ENCODE results near the gene DNM1L. TPM values are rescaled to one million over a fixed set of nuclear protein-coding genes. Genes with fewer than 3 reads are reported as not detected.
"Not testable (repeated sequence)": the region's sequence is repeated elsewhere in the genome, so short reads cannot be mapped to it uniquely, and the experiment has no call there.

DNM1L gene
- total RNA-seq, 2 experiments from 2014 or later = 60.7 to 60.9 TPM

GRCh38 chr12:32671930-32672780 lies 6.9 kb upstream of the DNM1L start:
- H3K27me3 Mint-ChIP-seq = peaks cover 2% of the 10 kb centered on the region
- peaks cover 3% of the 10 kb centered on the region for H3K9me3 Mint-ChIP-seq
- no peak overlapping the region for H3K27ac Mint-ChIP-seq
- DNase-seq = peak; percentile 49
- no peaks in the 10 kb centered on the region for H3K4me1 Mint-ChIP-seq
- ChIA-PET POLR2A (no interaction called here), CTCF (interaction anchor here (0.6 to 1.0 kb wide), 5 partner anchors 9 to 1260 kb away, joined by 3 to 4 read pairs (median 3); partner anchors contain the start of gene YARS2)
- no peak overlapping the region for H3K4me3 Mint-ChIP-seq
- H3K36me3 Mint-ChIP-seq (ENCODE audit: low read depth) = no peaks in the 10 kb centered on the region

DNA sequence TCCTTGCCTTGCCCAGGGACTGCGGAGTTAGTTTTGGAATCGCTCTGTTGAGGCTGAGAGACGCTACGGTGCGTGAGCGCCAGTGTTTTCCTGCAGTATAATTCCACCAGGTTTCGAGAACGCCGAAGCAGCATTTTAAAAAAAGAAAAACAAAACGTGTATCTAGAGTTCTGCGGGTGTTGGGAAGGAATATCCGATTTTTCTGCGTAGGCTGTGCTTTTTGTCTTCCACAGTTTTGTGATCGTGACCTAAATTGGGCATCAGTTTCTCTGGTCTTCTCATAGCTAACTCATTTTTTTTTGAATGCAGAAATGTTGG lies 778 bp downstream of the DNM1L start:
- Mint-ChIP-seq H3K9me3 (no peaks in the 10 kb centered on the region), H3K4me3 (peak overlapping the region; percentile 93), H3K27ac (peak overlapping the region; percentile 91), H3K27me3 (no peaks in the 10 kb centered on the region), H3K36me3 (ENCODE audit: low read depth) (peaks cover 4% of the 10 kb centered on the region), H3K4me1 (peaks cover 26% of the 10 kb centered on the region)
- ChIA-PET CTCF (no interaction called here), POLR2A (no interaction called here)
- DNase-seq = no peak

DNA sequence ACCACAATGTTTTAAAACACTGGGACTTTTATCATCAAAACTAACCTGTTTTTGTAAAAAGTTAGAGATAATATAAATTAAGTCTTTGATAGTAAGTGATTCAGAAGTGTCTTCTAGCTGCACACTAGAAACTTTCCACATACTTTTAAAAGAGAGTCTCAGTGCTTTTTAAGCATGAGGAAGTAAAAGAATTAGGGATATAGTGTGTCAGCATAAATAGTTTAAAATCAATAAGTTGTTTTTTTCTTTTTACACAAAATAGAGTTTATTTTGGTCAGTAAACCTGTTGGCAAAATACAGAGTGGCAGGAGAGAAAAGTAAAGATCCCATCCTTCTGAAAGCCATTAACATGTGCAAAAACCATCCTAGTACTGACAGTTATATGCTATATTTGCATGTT lies 1.7 kb downstream of the DNM1L start:
- no peaks in the 10 kb centered on the region for H3K27me3 Mint-ChIP-seq
- CTCF ChIA-PET = no interaction called here
- no peaks in the 10 kb centered on the region for H3K9me3 Mint-ChIP-seq
- no peak overlapping the region for H3K27ac Mint-ChIP-seq
- no peak for DNase-seq
- POLR2A ChIA-PET = no interaction called here
- peaks cover 8% of the 10 kb centered on the region for H3K36me3 Mint-ChIP-seq (ENCODE audit: low read depth)
- H3K4me3 Mint-ChIP-seq = peak overlapping the region; percentile 93
- H3K4me1 Mint-ChIP-seq = peaks cover 26% of the 10 kb centered on the region

DNA sequence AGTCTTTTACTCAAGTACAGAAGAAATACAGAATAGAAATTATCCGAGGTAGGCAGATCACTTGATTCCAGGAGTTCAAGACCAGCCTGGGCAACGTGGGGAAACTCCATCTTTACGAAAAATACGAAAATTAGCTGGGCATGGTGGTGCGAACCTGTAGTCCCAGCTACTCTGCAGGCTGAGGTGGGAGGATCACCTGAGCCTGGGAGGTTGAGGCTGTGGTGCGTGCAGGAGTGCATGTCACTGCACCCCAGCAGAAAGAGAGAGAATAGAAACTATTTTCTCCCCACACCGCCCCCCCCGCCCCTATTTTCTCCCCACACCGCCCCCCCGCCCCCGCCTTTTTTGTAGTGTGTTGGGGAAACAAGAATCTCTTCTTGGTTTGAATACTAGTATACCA lies 2.2 kb downstream of the DNM1L start:
- Mint-ChIP-seq H3K36me3 (ENCODE audit: low read depth) (peaks cover 9% of the 10 kb centered on the region), H3K4me1 (peaks cover 27% of the 10 kb centered on the region), H3K9me3 (no peaks in the 10 kb centered on the region), H3K4me3 (no peak overlapping the region), H3K27me3 (no peaks in the 10 kb centered on the region), H3K27ac (no peak overlapping the region)
- ChIA-PET CTCF (interaction anchor here (0.6 kb wide), 1 partner anchor 392 kb away, joined by 4 read pairs; no protein-coding TSS in a partner anchor), POLR2A (no interaction called here)
- DNase-seq = no peak

GRCh38 chr12:32686340-32686739 lies 7.2 kb downstream of the DNM1L start:
- H3K9me3 Mint-ChIP-seq = no peaks in the 10 kb centered on the region
- ChIA-PET CTCF (interaction anchor here (1.1 kb wide), 1 partner anchor 38 kb away, joined by 4 read pairs; no protein-coding TSS in a partner anchor), POLR2A (no interaction called here)
- H3K27ac Mint-ChIP-seq = no peak overlapping the region
- DNase-seq = no peak
- no peaks in the 10 kb centered on the region for H3K27me3 Mint-ChIP-seq
- H3K36me3 Mint-ChIP-seq (ENCODE audit: low read depth) = peaks cover 32% of the 10 kb centered on the region
- H3K4me1 Mint-ChIP-seq = peaks cover 16% of the 10 kb centered on the region
- H3K4me3 Mint-ChIP-seq = no peak overlapping the region

- ChIA-PET CTCF (interaction anchor here (0.6 to 1.6 kb wide), 3 partner anchors 10 to 17 kb away, joined by 3 read pairs; no protein-coding TSS in a partner anchor), POLR2A (no interaction called here)
- H3K27me3 Mint-ChIP-seq = no peaks in the 10 kb centered on the region
- no peaks in the 10 kb centered on the region for H3K9me3 Mint-ChIP-seq
- H3K27ac Mint-ChIP-seq = no peak overlapping the region
- H3K4me3 Mint-ChIP-seq = no peak overlapping the region
- no peak for DNase-seq
- peaks cover 38% of the 10 kb centered on the region for H3K36me3 Mint-ChIP-seq (ENCODE audit: low read depth)
- peaks cover 23% of the 10 kb centered on the region for H3K4me1 Mint-ChIP-seq
These were observed 9.7 kb downstream of the DNM1L start for GRCh38 chr12:32688786-32689185.

DNA sequence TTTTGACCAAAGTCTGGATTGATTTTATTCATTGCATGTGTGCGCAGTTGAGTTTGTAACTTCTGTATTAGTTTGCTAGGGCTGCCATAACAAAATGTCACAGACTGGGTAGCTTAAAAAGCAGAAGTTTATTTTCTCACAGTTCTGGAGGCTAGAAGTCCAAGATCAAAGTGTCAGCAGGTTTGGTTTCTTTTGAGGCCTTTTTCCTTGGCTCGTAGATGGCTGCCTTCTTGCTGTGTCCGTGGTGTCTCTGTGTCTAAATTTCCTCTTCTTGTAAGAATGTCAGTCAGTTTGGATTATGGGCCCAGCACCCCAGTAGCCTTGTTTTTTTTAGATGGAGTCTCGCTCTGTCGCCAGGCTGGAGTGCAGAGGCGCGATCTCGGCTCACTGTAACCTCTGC lies 11.8 kb downstream of the DNM1L start:
- peaks cover 47% of the 10 kb centered on the region for H3K36me3 Mint-ChIP-seq (ENCODE audit: low read depth)
- H3K9me3 Mint-ChIP-seq = peaks cover 5% of the 10 kb centered on the region
- no peak overlapping the region for H3K4me3 Mint-ChIP-seq
- no peaks in the 10 kb centered on the region for H3K27me3 Mint-ChIP-seq
- no peak overlapping the region for H3K27ac Mint-ChIP-seq
- POLR2A ChIA-PET = interaction anchor here (0.6 kb wide), 1 partner anchor 109 kb away, joined by 3 read pairs; no protein-coding TSS in a partner anchor
- CTCF ChIA-PET = no interaction called here
- no peak for DNase-seq
- peaks cover 25% of the 10 kb centered on the region for H3K4me1 Mint-ChIP-seq

GRCh38 chr12:32692358-32692757 lies 13.3 kb downstream of the DNM1L start:
- ChIA-PET POLR2A (no interaction called here), CTCF (no interaction called here)
- Mint-ChIP-seq H3K36me3 (ENCODE audit: low read depth) (peaks cover 41% of the 10 kb centered on the region), H3K27ac (no peak overlapping the region), H3K4me3 (no peak overlapping the region), H3K9me3 (peaks cover 6% of the 10 kb centered on the region), H3K4me1 (peaks cover 25% of the 10 kb centered on the region), H3K27me3 (no peaks in the 10 kb centered on the region)
- no peak for DNase-seq

DNA sequence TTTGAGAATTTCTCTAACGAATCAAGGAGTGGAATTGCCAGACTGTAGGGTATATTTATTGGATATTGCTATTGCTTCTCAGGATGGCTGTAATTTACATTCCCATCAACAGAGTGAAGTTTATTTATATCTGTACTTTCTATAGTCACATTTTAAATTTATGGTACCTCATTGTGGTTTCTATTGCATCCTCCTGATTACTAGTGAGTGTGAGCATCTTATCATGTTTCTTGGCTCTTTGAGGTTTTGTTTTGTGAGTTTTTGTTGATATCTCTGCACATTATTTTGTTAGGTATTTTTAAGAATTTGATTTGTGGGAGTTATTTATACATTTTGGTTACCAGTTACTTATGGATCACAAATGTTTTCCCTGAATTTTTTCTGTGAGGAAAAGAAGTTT lies 13.9 kb downstream of the DNM1L start:
- H3K27me3 Mint-ChIP-seq = no peaks in the 10 kb centered on the region
- no peak for DNase-seq
- no peak overlapping the region for H3K27ac Mint-ChIP-seq
- no peak overlapping the region for H3K4me3 Mint-ChIP-seq
- ChIA-PET CTCF (no interaction called here), POLR2A (no interaction called here)
- peaks cover 40% of the 10 kb centered on the region for H3K36me3 Mint-ChIP-seq (ENCODE audit: low read depth)
- H3K9me3 Mint-ChIP-seq = peaks cover 6% of the 10 kb centered on the region
- H3K4me1 Mint-ChIP-seq = peaks cover 28% of the 10 kb centered on the region

GRCh38 chr12:32695787-32696186 lies 16.7 kb downstream of the DNM1L start:
- H3K4me1 Mint-ChIP-seq = peaks cover 30% of the 10 kb centered on the region
- POLR2A ChIA-PET = no interaction called here
- H3K4me3 Mint-ChIP-seq = no peak overlapping the region
- CTCF ChIA-PET = interaction anchor here (0.6 to 1.0 kb wide), 2 partner anchors 23 to 50 kb away, joined by 3 read pairs; no protein-coding TSS in a partner anchor
- DNase-seq = no peak
- H3K9me3 Mint-ChIP-seq = peaks cover 6% of the 10 kb centered on the region
- H3K27me3 Mint-ChIP-seq = no peaks in the 10 kb centered on the region
- H3K36me3 Mint-ChIP-seq (ENCODE audit: low read depth) = peaks cover 30% of the 10 kb centered on the region
- H3K27ac Mint-ChIP-seq = no peak overlapping the region

- no peaks in the 10 kb centered on the region for H3K27me3 Mint-ChIP-seq
- ChIA-PET POLR2A (no interaction called here), CTCF (no interaction called here)
- peaks cover 28% of the 10 kb centered on the region for H3K36me3 Mint-ChIP-seq (ENCODE audit: low read depth)
- DNase-seq = no peak
- no peak overlapping the region for H3K27ac Mint-ChIP-seq
- H3K4me3 Mint-ChIP-seq = no peak overlapping the region
- H3K4me1 Mint-ChIP-seq = peaks cover 22% of the 10 kb centered on the region
- peaks cover 6% of the 10 kb centered on the region for H3K9me3 Mint-ChIP-seq
These were observed 18.3 kb downstream of the DNM1L start for GRCh38 chr12:32697445-32697844.

DNA sequence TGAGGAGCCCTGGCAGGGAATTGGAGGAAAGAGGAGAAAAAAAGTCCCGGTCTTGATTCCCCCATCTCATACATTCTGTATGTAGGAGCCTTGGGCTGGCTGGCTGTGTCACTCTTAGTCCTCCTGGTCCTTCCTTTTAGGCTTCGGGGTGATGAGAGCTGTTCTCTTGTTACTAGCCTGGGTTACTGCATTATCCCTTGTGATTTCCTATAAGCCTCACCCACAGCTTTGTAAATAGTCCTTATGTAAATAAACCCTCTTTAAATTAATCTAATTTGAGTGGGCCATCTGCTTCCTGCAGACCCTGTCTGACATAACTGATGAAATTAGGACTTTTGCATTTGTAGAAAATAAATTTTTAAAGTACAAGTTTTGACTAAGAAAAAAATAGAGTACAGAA lies 19.2 kb downstream of the DNM1L start:
- CTCF ChIA-PET = interaction anchor here (0.8 kb wide), 2 partner anchors 8 to 20 kb away, joined by 3 to 4 read pairs; no protein-coding TSS in a partner anchor
- Mint-ChIP-seq H3K27me3 (no peaks in the 10 kb centered on the region), H3K27ac (no peak overlapping the region), H3K36me3 (ENCODE audit: low read depth) (peaks cover 34% of the 10 kb centered on the region), H3K4me1 (peaks cover 21% of the 10 kb centered on the region), H3K4me3 (no peak overlapping the region), H3K9me3 (peaks cover 6% of the 10 kb centered on the region)
- no peak for DNase-seq
- POLR2A ChIA-PET = no interaction called here

DNA sequence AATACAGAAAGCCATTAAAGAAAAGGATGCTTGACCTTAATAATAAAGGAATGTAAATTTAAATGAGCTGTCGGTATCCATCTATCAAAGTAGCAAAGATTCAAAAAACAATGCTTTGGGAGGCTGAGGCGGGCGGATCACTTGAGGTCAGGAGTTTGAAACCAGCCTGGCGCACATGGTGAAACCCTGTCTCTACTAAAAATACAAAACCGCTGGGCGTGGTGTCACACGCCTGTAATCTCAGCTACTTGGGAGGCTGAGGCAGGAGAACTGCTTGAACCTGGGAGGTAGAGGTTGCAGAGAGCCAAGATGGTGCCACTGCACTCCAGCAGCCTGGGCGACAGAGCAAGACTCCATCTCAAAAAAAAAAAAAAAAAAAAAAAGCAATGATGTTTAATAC lies 20.3 kb downstream of the DNM1L start:
- peaks cover 20% of the 10 kb centered on the region for H3K4me1 Mint-ChIP-seq
- CTCF ChIA-PET = interaction anchor here (0.8 kb wide), 1 partner anchor 11 kb away, joined by 3 read pairs; no protein-coding TSS in a partner anchor
- H3K27me3 Mint-ChIP-seq, H3K4me3 Mint-ChIP-seq, POLR2A ChIA-PET, H3K27ac Mint-ChIP-seq, DNase-seq, H3K9me3 Mint-ChIP-seq: not testable (repeated sequence)
- peaks cover 28% of the 10 kb centered on the region for H3K36me3 Mint-ChIP-seq (ENCODE audit: low read depth)

Data from activated CD4-positive, alpha-beta T cell treated with anti-CD3 and anti-CD28 coated beads, Interleukin-2, amount 10 ng/mL, durations not matched to agents 7 days and 5 days (primary cell).